AG08396 (cell line): ENCODE results near the gene NUDT4.
"Not testable (repeated sequence)": the region's sequence is repeated elsewhere in the genome, so short reads cannot be mapped to it uniquely, and the experiment has no call there.

Source experiments
- DNase-seq: peaks from one replicate; pipeline ENCODE4 v3.0.0; 2012; ENCODE audit warnings: low spot score, mixed read lengths

Gene NUDT4

GRCh38 chr12:93402333-93403311 lies 24.9 kb downstream of the NUDT4 start:
- no peak for DNase-seq

GRCh38 chr12:93403988-93404803 lies 26.5 kb downstream of the NUDT4 start:
- DNase-seq, result no peak

- DNase-seq, result no peak
These were observed 27.5 kb downstream of the NUDT4 start for GRCh38 chr12:93404961-93405849.

- no peak for DNase-seq
These were observed 29.6 kb downstream of the NUDT4 start for GRCh38 chr12:93407054-93407962.

GRCh38 chr12:93407963-93408283 lies 30.2 kb downstream of the NUDT4 start:
- no peak for DNase-seq

- DNase-seq, result no peak
These were observed 31.1 kb downstream of the NUDT4 start for GRCh38 chr12:93408813-93409212.

GRCh38 chr12:93409343-93410187 lies 31.8 kb downstream of the NUDT4 start:
- DNase-seq, result not testable (repeated sequence)

GRCh38 chr12:93411060-93411459 lies 33.3 kb downstream of the NUDT4 start:
- not testable (repeated sequence) for DNase-seq

- not testable (repeated sequence) for DNase-seq
These were observed 34.7 kb downstream of the NUDT4 start for GRCh38 chr12:93412396-93412795.

- no peak for DNase-seq
These were observed 35.3 kb downstream of the NUDT4 start for GRCh38 chr12:93413064-93413463.

- DNase-seq, result no peak
These were observed 38.2 kb downstream of the NUDT4 start for GRCh38 chr12:93415723-93416464.

- DNase-seq, result no peak
These were observed 40.3 kb downstream of the NUDT4 start for GRCh38 chr12:93417967-93418480.

GRCh38 chr12:93419388-93420034 lies 41.8 kb downstream of the NUDT4 start:
- DNase-seq, result no peak

GRCh38 chr12:93422050-93422449 lies 44.3 kb downstream of the NUDT4 start:
- DNase-seq, result no peak

GRCh38 chr12:93425736-93426411 lies 48.1 kb downstream of the NUDT4 start:
- no peak for DNase-seq

GRCh38 chr12:93426412-93426805 lies 48.7 kb downstream of the NUDT4 start:
- DNase-seq, result no peak

GRCh38 chr12:93427779-93428564 lies 50.2 kb downstream of the NUDT4 start:
- no peak for DNase-seq
